Panc1 (cell line): Measurements from ENCODE around the gene ZFYVE28. TPM values are rescaled to one million over a fixed set of nuclear protein-coding genes. Genes with fewer than 3 reads are reported as not detected.

Experiments
- ATAC-seq: fragments of 200-7000 bp; cut with Tn5 transposase; 2 replicates; pipeline ENCODE4 v1.9.1; 2020; ENCODE audit warnings: mild to moderate bottlenecking, moderate library complexity
- BruUV-seq: library from RNA; stranded (reverse); fragments of 400-500 nt; replicated peaks from 2 replicates; lab custom pipeline; 2021; lab: Mats Ljungman, UMichigan
- CTCF ChIA-PET: fragments of 300-600 bp; sonication (Branson Sonifier 250); formaldehyde crosslinking; loops from one replicate; lab custom pipeline; 2022; ENCODE audit warnings: antibody characterized with exemption; lab: Charles Lee
- POLR2A ChIA-PET: fragments of 300-600 bp; sonication (Branson Sonifier 250); formaldehyde crosslinking; loops from one replicate; lab custom pipeline; 2022; ENCODE audit warnings: antibody characterized with exemption; lab: Charles Lee
- DNase-seq: peaks from one replicate; pipeline ENCODE4 v3.0.0-alpha.2; 2010; ENCODE audit warnings: low read depth, low spot score
- H3K27ac ChIP-seq: 2 replicates; pipeline ENCODE4 v1.5.1; 2011; ENCODE audit warnings: mild to moderate bottlenecking, low read length, inconsistent platforms
- H3K27me3 ChIP-seq: fragments of 200-500 bp; sonication (Bioruptor generic); 2 replicates; pipeline ENCODE4 v1.6.0; 2014; ENCODE audit warnings: low read length, inconsistent platforms; ENCODE audit not compliant: control insufficient read depth, insufficient read depth
- H3K36me3 ChIP-seq: fragments of 200-500 bp; sonication (Bioruptor generic); 2 replicates; pipeline ENCODE4 v1.5.1; 2014; ENCODE audit warnings: inconsistent platforms, mild to moderate bottlenecking, low read length, moderate library complexity; ENCODE audit not compliant: control insufficient read depth, insufficient read depth
- H3K4me1 ChIP-seq: 2 replicates; pipeline ENCODE4 v1.5.1; 2011; ENCODE audit warnings: inconsistent platforms, mild to moderate bottlenecking, low read length, moderate library complexity; ENCODE audit not compliant: control insufficient read depth, insufficient read depth
- H3K4me3 ChIP-seq, 2 experiments: 2 replicates each; pipeline ENCODE4 v1.5.1; 2011 to 2012; ENCODE audit warnings: low read depth in 2 of 2, low read length in 2 of 2, mild to moderate bottlenecking in 2 of 2, inconsistent platforms in 1 of 2, moderate library complexity in 1 of 2
- H3K9me3 ChIP-seq: fragments of 200-500 bp; sonication (Bioruptor generic); 2 replicates; pipeline ENCODE4 v1.5.1; 2014; ENCODE audit warnings: low read depth, mild to moderate bottlenecking, inconsistent platforms, low read length, moderate library complexity; ENCODE audit not compliant: control insufficient read depth, insufficient read depth
- CTCF ChIP-seq: fragments of 450-650 bp; IDR thresholded peaks from 2 replicates; pipeline ENCODE4 v1.5.1; 2017; ENCODE audit warnings: mild to moderate bottlenecking
- POLR2AphosphoS5 ChIP-seq: IDR thresholded peaks from 2 replicates; pipeline ENCODE4 v1.6.1; 2012; ENCODE audit warnings: mild to moderate bottlenecking, low read depth, low read length, moderate library complexity
- REST ChIP-seq, 2 experiments: IDR thresholded peaks; 2 replicates each; pipeline ENCODE4 v1.6.1; 2011 to 2012; ENCODE audit warnings: low read depth in 2 of 2, control low read depth in 1 of 2, low read length in 1 of 2, mild to moderate bottlenecking in 1 of 2, moderate library complexity in 1 of 2; ENCODE audit not compliant: insufficient read depth in 1 of 2
- SIN3A ChIP-seq: IDR thresholded peaks from 2 replicates; pipeline ENCODE4 v1.6.1; 2012; ENCODE audit warnings: low read depth, mild to moderate bottlenecking, low read length, moderate library complexity, borderline replicate concordance; ENCODE audit not compliant: insufficient read depth
- TCF7L2 ChIP-seq: IDR thresholded peaks from 2 replicates; pipeline ENCODE4 v1.6.1; 2011; ENCODE audit warnings: mild to moderate bottlenecking, low read depth, low read length, inconsistent platforms
- in situ Hi-C: cut with HindIII; loops from 2 replicates; pipeline ENCODE4 v1.10.0; 2016; ENCODE audit warnings: low sequenced_read_pairs, low pct_unique_long_range_greater_than_20kb
- intact Hi-C: fragments of 100-400 bp; cut with micrococcal nuclease; formaldehyde crosslinking; loops from one replicate; pipeline ENCODE4 v1.10.0; 2022; ENCODE audit not compliant: unreplicated experiment
- total RNA-seq: library from RNA; stranded (reverse); gene quantifications from one replicate; pipeline ENCODE4 v1.2.1, GENCODE V29; 2021; ENCODE audit not compliant: unreplicated experiment

The ZFYVE28 gene
- total RNA-seq, 1 experiment from 2014 or later = 11.9 TPM

- no TSS peak for BruUV-seq
- no peak overlapping the region for H3K4me3 ChIP-seq
- peak; percentile 30 for DNase-seq
- H3K36me3 ChIP-seq = no peaks in the 10 kb centered on the region; the same call in 1 of the 2 replicates
- intact Hi-C loops (no loop called here), in situ Hi-C loops (no loop called here)
- H3K27ac ChIP-seq = no peak overlapping the region
- ChIA-PET POLR2A (no interaction called here), CTCF (no interaction called here)
- peaks cover 10% of the 10 kb centered on the region; the same call in 1 of the 2 replicates for H3K4me1 ChIP-seq
- peaks cover 9% of the 10 kb centered on the region; the same call in 1 of the 2 replicates for H3K9me3 ChIP-seq
- TF ChIP-seq REST (IDR thresholded peaks at IDR 0.05; ENCODE audit: insufficient read depth in 1 of 2, low read depth in 2 of 2, low read length in 1 of 2) (no peak), CTCF (no peak), TCF7L2 (no peak), POLR2AphosphoS5 (no peak), SIN3A (no peak)
- peak; percentile 81 for ATAC-seq
- no peaks in the 10 kb centered on the region for H3K27me3 ChIP-seq
Observed at GRCh38 chr4:2330091-2331042, 88.1 kb downstream of the ZFYVE28 start.

- CTCF ChIA-PET = no interaction called here
- no peak for TF ChIP-seq REST (IDR thresholded peaks at IDR 0.05; ENCODE audit: insufficient read depth in 1 of 2, low read depth in 2 of 2, low read length in 1 of 2)
- no peak for TF ChIP-seq SIN3A
- TF ChIP-seq TCF7L2 = no peak
- TF ChIP-seq CTCF = no peak
- no peak for TF ChIP-seq POLR2AphosphoS5
- DNase-seq = no peak
- Histone ChIP-seq H3K27ac (no peak overlapping the region), H3K4me1 (peaks cover 10% of the 10 kb centered on the region; the same call in 1 of the 2 replicates), H3K36me3 (no peaks in the 10 kb centered on the region; the same call in 1 of the 2 replicates), H3K9me3 (peaks cover 9% of the 10 kb centered on the region; the same call in 1 of the 2 replicates), H3K27me3 (no peaks in the 10 kb centered on the region), H3K4me3 (no peak overlapping the region)
- no peak for ATAC-seq
- intact Hi-C loops = no loop called here
- POLR2A ChIA-PET = no interaction called here
- BruUV-seq = no TSS peak
- in situ Hi-C loops = no loop called here
Observed at GRCh38 chr4:2327579-2327978, 90.9 kb downstream of the ZFYVE28 start.
